MM.1S (cell line): Measurements from ENCODE around the gene PSEN1.

ENCODE experiments used
- DNase-seq: peaks from one replicate; pipeline ENCODE4 v3.0.0-alpha.2; 2015
- H2AFZ ChIP-seq: fragments of 300-600 bp; sonication (generic); 2 replicates; pipeline ENCODE4 v1.6.0; 2016; ENCODE audit warnings: antibody characterized with exemption, low read length
- H3F3A ChIP-seq: fragments of 300-600 bp; sonication (generic); 2 replicates; pipeline ENCODE4 v1.6.1; 2016; ENCODE audit warnings: mild to moderate bottlenecking, antibody characterized with exemption, low read length, moderate library complexity, mixed read lengths; ENCODE audit not compliant: insufficient read depth
- H3K27ac ChIP-seq: fragments of 300-600 bp; sonication (generic); 2 replicates; pipeline ENCODE4 v1.5.1; 2016; ENCODE audit warnings: mild to moderate bottlenecking, low read length
- H3K27me3 ChIP-seq: fragments of 300-600 bp; sonication (generic); replicated peaks from 2 replicates; pipeline ENCODE4 v1.6.0; 2016; ENCODE audit warnings: low read length; ENCODE audit not compliant: insufficient read depth
- H3K36me3 ChIP-seq: fragments of 300-600 bp; sonication (generic); replicated peaks from 2 replicates; pipeline ENCODE4 v1.6.1; 2016; ENCODE audit warnings: mild to moderate bottlenecking, low read length, mixed read lengths; ENCODE audit not compliant: insufficient read depth
- H3K4me1 ChIP-seq: fragments of 300-600 bp; sonication (generic); 2 replicates; pipeline ENCODE4 v1.6.1; 2016; ENCODE audit warnings: low read length, mixed read lengths
- H3K4me2 ChIP-seq: fragments of 300-600 bp; sonication (generic); 2 replicates; pipeline ENCODE4 v1.6.0; 2016; ENCODE audit warnings: low read depth, low read length
- H3K4me3 ChIP-seq: fragments of 300-600 bp; sonication (generic); 2 replicates; pipeline ENCODE4 v1.5.1; 2016; ENCODE audit warnings: low read length, mixed read lengths
- H3K79me2 ChIP-seq: fragments of 300-600 bp; sonication (generic); 2 replicates; pipeline ENCODE4 v1.6.1; 2016; ENCODE audit warnings: mixed run types, low read length, mixed read lengths
- H3K9ac ChIP-seq: fragments of 300-600 bp; sonication (generic); 2 replicates; pipeline ENCODE4 v1.6.1; 2016; ENCODE audit warnings: low read length, mixed read lengths
- H3K9me2 ChIP-seq: fragments of 300-600 bp; sonication (generic); replicated peaks from 2 replicates; pipeline ENCODE4 v1.6.1; 2016; ENCODE audit warnings: mild to moderate bottlenecking, low read length, mixed read lengths; ENCODE audit not compliant: insufficient read depth
- H3K9me3 ChIP-seq: fragments of 300-600 bp; sonication (generic); replicated peaks from 2 replicates; pipeline ENCODE4 v1.6.1; 2016; ENCODE audit warnings: mild to moderate bottlenecking, low read length, mixed read lengths; ENCODE audit not compliant: insufficient read depth
- H4K20me1 ChIP-seq: fragments of 300-600 bp; sonication (generic); 2 replicates; pipeline ENCODE4 v1.6.1; 2016; ENCODE audit warnings: mild to moderate bottlenecking, low read length, moderate library complexity, mixed read lengths; ENCODE audit not compliant: insufficient read depth
- EZH2 ChIP-seq: fragments of 300-600 bp; sonication (generic); optimal IDR thresholded peaks from 2 replicates; pipeline ENCODE3; 2017; ENCODE audit warnings: low read depth, mild to moderate bottlenecking, antibody characterized with exemption, low read length, mixed read lengths
- EZH2phosphoT487 ChIP-seq: fragments of 300-600 bp; sonication (generic); IDR thresholded peaks from 2 replicates; pipeline ENCODE4 v1.6.1; 2018; ENCODE audit warnings: antibody characterized with exemption, low read length
- TF ChIP-seq, protein P1 (sequence below): fragments of 300-600 bp; sonication (generic); IDR thresholded peaks from 2 replicates; pipeline ENCODE4 v1.5.1; 2016; ENCODE audit warnings: antibody characterized with exemption, low read length, mixed read lengths

PSEN1 gene

GRCh38 chr14:73237786-73238423, 101.6 kb downstream of the PSEN1 start:
- Histone ChIP-seq H3K36me3 (no peaks in the 10 kb centered on the region), H3K4me1 (no peaks in the 10 kb centered on the region), H3K27me3 (peaks cover 11% of the 10 kb centered on the region), H2AFZ (no peak overlapping the region), H4K20me1 (no peaks in the 10 kb centered on the region), H3K79me2 (no peaks in the 10 kb centered on the region), H3K4me2 (no peak overlapping the region), H3K4me3 (no peak overlapping the region), H3K27ac (no peak overlapping the region), H3K9me3 (no peaks in the 10 kb centered on the region), H3K9me2 (no peaks in the 10 kb centered on the region), H3F3A (no peaks in the 10 kb centered on the region), H3K9ac (no peak overlapping the region)
- DNase-seq: no peak
- TF ChIP-seq EZH2: no peak
- TF ChIP-seq, protein P1, sequence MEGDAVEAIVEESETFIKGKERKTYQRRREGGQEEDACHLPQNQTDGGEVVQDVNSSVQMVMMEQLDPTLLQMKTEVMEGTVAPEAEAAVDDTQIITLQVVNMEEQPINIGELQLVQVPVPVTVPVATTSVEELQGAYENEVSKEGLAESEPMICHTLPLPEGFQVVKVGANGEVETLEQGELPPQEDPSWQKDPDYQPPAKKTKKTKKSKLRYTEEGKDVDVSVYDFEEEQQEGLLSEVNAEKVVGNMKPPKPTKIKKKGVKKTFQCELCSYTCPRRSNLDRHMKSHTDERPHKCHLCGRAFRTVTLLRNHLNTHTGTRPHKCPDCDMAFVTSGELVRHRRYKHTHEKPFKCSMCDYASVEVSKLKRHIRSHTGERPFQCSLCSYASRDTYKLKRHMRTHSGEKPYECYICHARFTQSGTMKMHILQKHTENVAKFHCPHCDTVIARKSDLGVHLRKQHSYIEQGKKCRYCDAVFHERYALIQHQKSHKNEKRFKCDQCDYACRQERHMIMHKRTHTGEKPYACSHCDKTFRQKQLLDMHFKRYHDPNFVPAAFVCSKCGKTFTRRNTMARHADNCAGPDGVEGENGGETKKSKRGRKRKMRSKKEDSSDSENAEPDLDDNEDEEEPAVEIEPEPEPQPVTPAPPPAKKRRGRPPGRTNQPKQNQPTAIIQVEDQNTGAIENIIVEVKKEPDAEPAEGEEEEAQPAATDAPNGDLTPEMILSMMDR: no peak
- TF ChIP-seq EZH2phosphoT487: no peak

DNA sequence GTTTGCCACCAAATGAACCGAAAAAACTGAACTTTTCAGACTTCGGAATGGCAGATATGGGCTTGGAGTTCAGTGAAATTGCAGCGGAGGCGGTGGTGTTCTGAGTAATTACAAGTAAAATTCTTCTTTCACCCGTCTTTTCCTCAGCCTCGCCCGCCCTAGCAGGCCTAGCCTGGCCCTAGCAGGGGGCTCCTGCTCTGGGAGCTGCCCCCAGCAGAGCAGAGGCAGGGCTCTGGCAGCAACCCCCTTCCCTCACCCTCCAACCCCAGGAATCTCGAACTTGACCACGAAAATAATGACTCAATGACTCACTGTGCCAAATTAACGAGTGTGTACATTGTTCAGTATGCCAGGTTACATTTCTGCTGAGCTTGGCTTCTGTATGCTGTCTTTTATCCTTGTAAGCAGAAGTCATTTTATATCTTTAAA, 102.1 kb downstream of the PSEN1 start:
- H3K9ac ChIP-seq: no peak overlapping the region
- H3K27me3 ChIP-seq: peaks cover 11% of the 10 kb centered on the region
- H3K9me2 ChIP-seq: no peaks in the 10 kb centered on the region
- H3K4me1 ChIP-seq: no peaks in the 10 kb centered on the region
- no peak overlapping the region for H2AFZ ChIP-seq
- H3K36me3 ChIP-seq: no peaks in the 10 kb centered on the region
- no peak overlapping the region for H3K4me3 ChIP-seq
- no peaks in the 10 kb centered on the region for H3K9me3 ChIP-seq
- no peak overlapping the region for H3K4me2 ChIP-seq
- H3K27ac ChIP-seq: no peak overlapping the region
- H3K79me2 ChIP-seq: no peaks in the 10 kb centered on the region
- H4K20me1 ChIP-seq: no peaks in the 10 kb centered on the region
- no peaks in the 10 kb centered on the region for H3F3A ChIP-seq
- no peak for DNase-seq
- TF ChIP-seq, protein P1: no peak
- TF ChIP-seq EZH2phosphoT487 (no peak), EZH2 (no peak)

DNA sequence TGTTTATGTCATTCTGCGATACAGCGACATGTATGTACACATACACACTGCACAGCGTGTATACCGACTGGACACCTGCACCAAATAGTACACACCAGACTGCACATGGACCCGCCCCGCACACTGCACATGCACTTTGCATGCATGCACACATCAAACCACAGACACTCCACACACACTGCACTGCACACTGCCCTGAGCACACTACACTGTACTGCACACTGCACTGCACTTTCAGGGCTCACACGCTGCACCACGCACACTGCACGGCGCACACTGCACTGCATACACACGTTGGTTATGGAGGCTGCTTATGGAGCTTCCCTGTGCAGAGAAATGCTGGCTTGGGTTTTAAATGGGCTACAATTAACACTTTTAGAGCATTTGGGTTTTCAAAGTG, 102.6 kb downstream of the PSEN1 start:
- no peak overlapping the region for H3K9ac ChIP-seq
- no peak overlapping the region for H3K27ac ChIP-seq
- no peaks in the 10 kb centered on the region for H4K20me1 ChIP-seq
- H3F3A ChIP-seq: no peaks in the 10 kb centered on the region
- no peak overlapping the region for H3K4me2 ChIP-seq
- H3K9me3 ChIP-seq: no peaks in the 10 kb centered on the region
- no peak for DNase-seq
- H3K36me3 ChIP-seq: no peaks in the 10 kb centered on the region
- H3K4me1 ChIP-seq: no peaks in the 10 kb centered on the region
- no peak overlapping the region for H3K4me3 ChIP-seq
- H2AFZ ChIP-seq: no peak overlapping the region
- peaks cover 11% of the 10 kb centered on the region for H3K27me3 ChIP-seq
- no peaks in the 10 kb centered on the region for H3K79me2 ChIP-seq
- no peaks in the 10 kb centered on the region for H3K9me2 ChIP-seq
- TF ChIP-seq EZH2phosphoT487 (no peak), EZH2 (no peak)
- TF ChIP-seq, protein P1: no peak
